H1 (cell line): Measurements from ENCODE around the gene GPC2. TPM values are rescaled to one million over a fixed set of nuclear protein-coding genes. Genes with fewer than 3 reads are reported as not detected.

Source experiments
- CTCF ChIA-PET: fragments of 300-600 bp; sonication (Branson Sonifier 250); formaldehyde crosslinking; loops from one replicate; lab custom pipeline; 2021; ENCODE audit not compliant: partially characterized antibody; lab: Charles Lee
- POLR2A ChIA-PET: fragments of 300-600 bp; sonication (Branson Sonifier 250); formaldehyde crosslinking; loops from one replicate; lab custom pipeline; 2021; ENCODE audit warnings: inconsistent platforms; ENCODE audit not compliant: partially characterized antibody; lab: Charles Lee
- DNase-seq, 2 experiments: peaks; one replicate each; pipeline versions ENCODE4 v3.0.0 to v3.0.0-alpha.2; 2010 to 2022; ENCODE audit warnings: low spot score in 2 of 2, low read depth in 1 of 2, mixed read lengths in 1 of 2
- FAIRE-seq: peaks from 2 replicates; lab custom pipeline; 2011; peaks lifted over from hg19 to GRCh38; lab: Jason Lieb, UNC
- H2AFZ ChIP-seq: 2 replicates; pipeline ENCODE4 v1.8.1; 2012; ENCODE audit warnings: low read length, inconsistent platforms
- H2AK5ac ChIP-seq: 2 replicates; pipeline ENCODE4 v1.6.1; 2013; ENCODE audit warnings: low read depth, low read length
- H2BK120ac ChIP-seq: replicated peaks from 2 replicates; pipeline ENCODE3; 2013; ENCODE audit warnings: low read depth, low read length, inconsistent platforms
- H2BK12ac ChIP-seq: 2 replicates; pipeline ENCODE4 v1.6.1; 2013; ENCODE audit warnings: low read depth, low read length
- H2BK15ac ChIP-seq: 2 replicates; pipeline ENCODE4 v1.6.1; 2013; ENCODE audit warnings: low read length
- H2BK20ac ChIP-seq: 2 replicates; pipeline ENCODE4 v1.6.1; 2013; ENCODE audit warnings: low read length
- H2BK5ac ChIP-seq: 2 replicates; pipeline ENCODE4 v1.6.1; 2013; ENCODE audit warnings: low read depth, low read length
- H3K14ac ChIP-seq: 2 replicates; pipeline ENCODE4 v1.6.1; 2013; ENCODE audit warnings: inconsistent platforms; ENCODE audit not compliant: insufficient read length
- H3K18ac ChIP-seq: 2 replicates; pipeline ENCODE4 v1.6.1; 2013; ENCODE audit warnings: low read length; ENCODE audit errors: extremely low read depth
- H3K23ac ChIP-seq: 2 replicates; pipeline ENCODE4 v1.6.1; 2013; ENCODE audit warnings: inconsistent platforms; ENCODE audit not compliant: insufficient read length
- H3K23me2 ChIP-seq: 2 replicates; pipeline ENCODE4 v1.6.1; 2013; ENCODE audit warnings: low read depth, low read length
- H3K27ac ChIP-seq: 2 replicates; pipeline ENCODE4 v1.6.1; 2011; ENCODE audit warnings: low read depth, low read length, inconsistent platforms
- H3K27me3 ChIP-seq, 4 experiments: replicated peaks in 1 of 4; 1 replicate in 1 of 4; 2 replicates in 3 of 4; pipeline versions ENCODE4 v1.6.1 to v1.8.1; 2011 to 2013; ENCODE audit warnings: low read length in 3 of 4, mild to moderate bottlenecking in 3 of 4, inconsistent platforms in 2 of 4, mixed read lengths in 2 of 4, moderate library complexity in 1 of 4; ENCODE audit not compliant: control insufficient read depth in 3 of 4, insufficient read depth in 3 of 4; ENCODE audit errors: extremely low read depth in 1 of 4
- H3K36me3 ChIP-seq, 4 experiments: 2 replicates each; pipeline versions ENCODE4 v1.6.1 to v1.8.1; 2011 to 2013; ENCODE audit warnings: mild to moderate bottlenecking in 4 of 4, low read length in 3 of 4, moderate library complexity in 2 of 4, control low read depth in 1 of 4, inconsistent platforms in 1 of 4; ENCODE audit not compliant: insufficient read depth in 4 of 4, control insufficient read depth in 2 of 4
- H3K4ac ChIP-seq: replicated peaks from 2 replicates; pipeline ENCODE3; 2013; ENCODE audit warnings: low read length, low read depth, mixed read lengths, inconsistent platforms; ENCODE audit not compliant: insufficient read length
- H3K4me1 ChIP-seq, 4 experiments: replicated peaks in 1 of 4; 1 replicate in 1 of 4; 2 replicates in 3 of 4; pipeline versions ENCODE4 v1.6.1 to v1.8.1; 2011 to 2013; ENCODE audit warnings: low read length in 3 of 4, inconsistent platforms in 2 of 4, mixed read lengths in 1 of 4; ENCODE audit not compliant: insufficient read depth in 4 of 4, control insufficient read depth in 3 of 4
- H3K4me2 ChIP-seq, 2 experiments: 2 replicates each; pipeline versions ENCODE4 v1.6.1 to v1.8.1; 2011 to 2013; ENCODE audit warnings: low read depth in 2 of 2, low read length in 2 of 2, control low read depth in 1 of 2, inconsistent platforms in 1 of 2, mild to moderate bottlenecking in 1 of 2; ENCODE audit not compliant: insufficient read depth in 1 of 2
- H3K4me3 ChIP-seq, 4 experiments: fragments of 200-600, 300-600 bp in 1 of 4; sonication (generic), shearing (Covaris generic), sonication (Bioruptor Twin) in 1 of 4; 2 replicates each; pipeline versions ENCODE4 v1.5.1 to v1.8.1; 2011 to 2016; ENCODE audit warnings: low read length in 4 of 4, low read depth in 3 of 4, control low read depth in 2 of 4, inconsistent platforms in 2 of 4, mild to moderate bottlenecking in 2 of 4, mixed read lengths in 1 of 4, moderate library complexity in 1 of 4; ENCODE audit not compliant: insufficient read depth in 2 of 4; ENCODE audit errors: extremely low read depth in 1 of 4
- H3K56ac ChIP-seq: replicated peaks from 2 replicates; pipeline ENCODE3; 2013; ENCODE audit warnings: low read depth, mild to moderate bottlenecking, mixed read lengths, low read length, inconsistent platforms; ENCODE audit not compliant: insufficient read length
- H3K79me1 ChIP-seq: 2 replicates; pipeline ENCODE4 v1.6.1; 2013; ENCODE audit warnings: low read depth, low read length, control low read depth
- H3K79me2 ChIP-seq, 2 experiments: 2 replicates each; pipeline versions ENCODE4 v1.6.1 to v1.8.1; 2012 to 2013; ENCODE audit warnings: low read length in 2 of 2, mild to moderate bottlenecking in 2 of 2, inconsistent platforms in 1 of 2; ENCODE audit not compliant: insufficient read depth in 2 of 2, control insufficient read depth in 1 of 2
- H3K9ac ChIP-seq, 4 experiments: replicated peaks in 1 of 4; 1 replicate in 1 of 4; 2 replicates in 3 of 4; pipeline versions ENCODE4 v1.6.1 to v1.8.1; 2011 to 2013; ENCODE audit warnings: low read depth in 3 of 4, low read length in 3 of 4, control low read depth in 2 of 4, mild to moderate bottlenecking in 2 of 4, moderate library complexity in 2 of 4, inconsistent platforms in 1 of 4; ENCODE audit errors: extremely low read depth in 1 of 4
- H3K9me3 ChIP-seq, 2 experiments: 2 replicates each; pipeline versions ENCODE4 v1.6.1 to v1.8.1; 2012 to 2013; ENCODE audit warnings: mild to moderate bottlenecking in 2 of 2, moderate library complexity in 2 of 2, control low read depth in 1 of 2, inconsistent platforms in 1 of 2, low read depth in 1 of 2, low read length in 1 of 2, mixed read lengths in 1 of 2; ENCODE audit not compliant: insufficient read depth in 2 of 2
- H4K20me1 ChIP-seq, 2 experiments: replicated peaks in 1 of 2; 2 replicates each; pipeline versions ENCODE3 to v1.8.1; 2011 to 2013; ENCODE audit warnings: inconsistent platforms in 2 of 2, low read length in 2 of 2, mild to moderate bottlenecking in 1 of 2; ENCODE audit not compliant: insufficient read depth in 2 of 2, control insufficient read depth in 1 of 2
- H4K5ac ChIP-seq: 2 replicates; pipeline ENCODE4 v1.6.1; 2013; ENCODE audit warnings: low read length, low read depth, mixed read lengths, inconsistent platforms; ENCODE audit not compliant: insufficient read length
- H4K8ac ChIP-seq: 2 replicates; pipeline ENCODE4 v1.8.0; 2013; ENCODE audit warnings: mild to moderate bottlenecking, moderate library complexity, low read length, inconsistent platforms; ENCODE audit not compliant: insufficient read depth; ENCODE audit errors: extremely low read depth
- H4K91ac ChIP-seq: replicated peaks from 2 replicates; pipeline ENCODE3; 2013; ENCODE audit warnings: low read length, mixed read lengths, inconsistent platforms; ENCODE audit not compliant: insufficient read length
- CBX5 ChIP-seq: fragments of 300-800, 300-1000 bp; sonication (generic); IDR thresholded peaks from 2 replicates; pipeline ENCODE4 v1.7.1; 2016; ENCODE audit warnings: antibody characterized with exemption, low read length, low read depth
- CHD1 ChIP-seq: IDR thresholded peaks from 2 replicates; pipeline ENCODE4 v1.6.1; 2012; ENCODE audit warnings: low read depth, low read length, improper control_type of control experiment
- CHD2 ChIP-seq: IDR thresholded peaks from 2 replicates; pipeline ENCODE4 v1.6.1; 2012; ENCODE audit warnings: low read length, improper control_type of control experiment
- CTCF ChIP-seq, 3 experiments: IDR thresholded peaks; 1 replicate in 2 of 3; 2 replicates in 1 of 3; pipeline versions ENCODE4 v1.5.1 to v1.6.1; 2011; ENCODE audit warnings: low read length in 3 of 3, mild to moderate bottlenecking in 3 of 3, inconsistent platforms in 2 of 3, low read depth in 1 of 3, moderate library complexity in 1 of 3; ENCODE audit not compliant: insufficient read depth in 1 of 3; ENCODE audit errors: control extremely low read depth in 1 of 3
- RAD21 ChIP-seq, 2 experiments: IDR thresholded peaks in 1 of 2; conservative IDR thresholded peaks in 1 of 2; 2 replicates each; pipeline ENCODE4 v1.6.1; 2011; ENCODE audit warnings: low read depth in 2 of 2, low read length in 2 of 2, improper control_type of control experiment in 1 of 2, inconsistent platforms in 1 of 2, mild to moderate bottlenecking in 1 of 2, moderate library complexity in 1 of 2
- RBBP5 ChIP-seq: IDR thresholded peaks from 2 replicates; pipeline ENCODE4 v1.7.1; 2012; ENCODE audit warnings: low read depth, mild to moderate bottlenecking, inconsistent platforms, low read length, moderate library complexity, borderline replicate concordance
- TBP ChIP-seq: IDR thresholded peaks from 2 replicates; pipeline ENCODE4 v1.6.1; 2011; ENCODE audit warnings: low read depth, low read length, improper control_type of control experiment
- TEAD4 ChIP-seq: IDR thresholded peaks from 2 replicates; pipeline ENCODE4 v1.6.1; 2012; ENCODE audit warnings: low read depth, low read length, inconsistent platforms, mixed read lengths
- whole genome bisulfite sequencing, 2 experiments: shearing (Covaris generic) in 1 of 2; methylation state at CpG; one replicate each; pipeline versions ENCODE4 v1.1.6 to v1.1.7; 2013 to 2015; ENCODE audit warnings: low lambda C conversion rate in 2 of 2, mixed read lengths in 2 of 2, inconsistent platforms in 1 of 2, low coverage in 1 of 2, missing lambda C conversion rate in 1 of 2; ENCODE audit not compliant: insufficient replicate concordance in 2 of 2, insufficient coverage in 1 of 2, insufficient read length in 1 of 2; ENCODE audit errors: extremely low coverage in 1 of 2, missing lambda C conversion rate in 1 of 2; 5-methylcytosine and 5-hydroxymethylcytosine counted together
- polyA plus RNA-seq, 7 experiments: library from polyadenylated mRNA; depleted of rRNA in 3 of 7; stranded (reverse) in 5 of 7; unstranded in 2 of 7; fragments of >200 nt in 5 of 7; fragments of 200-250 nt in 2 of 7; gene quantifications; 1 replicate in 5 of 7; 2 replicates in 1 of 7; 4 replicates in 1 of 7; pipeline versions ENCODE4 v1.2.1 to v1.2.3, GENCODE V29; 2011 to 2013; ENCODE audit warnings: missing spikeins in 2 of 7, mixed read lengths in 2 of 7
- total RNA-seq: library from RNA; stranded (reverse); fragmentation: NEBNext Ultra II Directional; extraction: Animal tissue kit (Norgen Biotek cat#: 25700); gene quantifications from 2 replicates; pipeline ENCODE4 v1.2.1, GENCODE V29; 2021

GPC2 gene
- total and polyA plus RNA-seq, 2 of the 8 experiments (the other 6 are each of a cell fraction or from before 2014, with no cell fraction given) = 25.3 to 44.8 TPM

GRCh38 chr7:100148225-100148558 lies 29.0 kb downstream of the GPC2 start:
- H3K56ac ChIP-seq = peak overlapping the region; percentile 8
- CTCF ChIA-PET = interaction anchor here (0.7 to 10.2 kb wide), 4 partner anchors 11 to 69 kb away, joined by 3 to 108 read pairs (median 8); no protein-coding TSS in a partner anchor
- no peaks in the 10 kb centered on the region; the same call in 1 of the 2 replicates for H3K79me1 ChIP-seq
- peaks cover 3% of the 10 kb centered on the region for H3K23me2 ChIP-seq
- peaks cover 1 to 3% of the 10 kb centered on the region in 2 experiments for H4K20me1 ChIP-seq
- peak overlapping the region in 3 of 4 experiments; percentile 1 to 79 (median 16); a peak in 5 of 8 replicates for H3K4me3 ChIP-seq
- peaks cover 2 to 8% (median 5%) of the 10 kb centered on the region in 4 experiments; a peak in 5 of 8 replicates for H3K36me3 ChIP-seq
- H2BK20ac ChIP-seq = no peak overlapping the region
- H2BK120ac ChIP-seq = no peak overlapping the region
- no peak overlapping the region for H3K27ac ChIP-seq
- H2AK5ac ChIP-seq = no peak overlapping the region
- H3K79me2 ChIP-seq = peaks cover 0 to 12% of the 10 kb centered on the region in 2 experiments; a peak in 2 of 4 replicates
- no peaks in the 10 kb centered on the region for H3K27me3 ChIP-seq
- no peaks in the 10 kb centered on the region for H3K9me3 ChIP-seq
- no peak overlapping the region for H2BK12ac ChIP-seq
- DNase-seq = no peak
- peaks cover 0 to 4% (median under 1%) of the 10 kb centered on the region in 4 experiments; a peak in 2 of 7 replicates for H3K4me1 ChIP-seq
- peak overlapping the region in 1 of 4 experiments; percentile 16; a peak in 1 of 7 replicates for H3K9ac ChIP-seq
- H2BK15ac ChIP-seq = no peak overlapping the region
- H3K14ac ChIP-seq = no peak overlapping the region
- peak overlapping the region; percentile 55 to 65 for H3K4me2 ChIP-seq
- H2BK5ac ChIP-seq = no peak overlapping the region
- WGBS, 2 experiments = 75% methylated on average over 14 of the region's 14 CpGs; no CpG with 5 or more reads in 1 of the 2 experiments
- H4K5ac ChIP-seq = peak overlapping the region; percentile 34
- POLR2A ChIA-PET = interaction anchor here (0.7 to 2.8 kb wide), 21 partner anchors 8 to 63 kb away, joined by 3 to 45 read pairs (median 5); partner anchors contain the start of genes AP4M1, COPS6, GAL3ST4 and GPC2
- H3K4ac ChIP-seq = no peak overlapping the region
- H4K8ac ChIP-seq = 0 out of 2 replicates have a peak overlapping the region, but pooled peaks have one; percentile 39
- no peak for FAIRE-seq
- H4K91ac ChIP-seq = no peak overlapping the region
- no peak overlapping the region for H3K23ac ChIP-seq
- peak overlapping the region; percentile 28; the same call in 1 of the 2 replicates for H2AFZ ChIP-seq
- no peak overlapping the region for H3K18ac ChIP-seq
- TF ChIP-seq CBX5 (no peak), CTCF (IDR thresholded peaks at IDR 0.05; ENCODE audit: control extremely low read depth in 1 of 3, insufficient read depth in 1 of 3, low read depth in 1 of 3, low read length in 3 of 3) (no peak), CHD1 (no peak), CHD2 (no peak), RAD21 (IDR thresholded peaks at IDR 0.05 in 1 of 2, conservative IDR thresholded peaks at IDR 0.05 in 1 of 2; ENCODE audit: low read depth in 2 of 2, low read length in 2 of 2) (no peak), TBP (no peak), RBBP5 (no peak), TEAD4 (no peak)
